SK-N-SH treated with all-trans-retinoic acid at 6 μM for 48 hours (cell line): ENCODE measurements around the gene GSAP.

ENCODE experiments used
- BACH2 ChIP-seq: fragments of 250-450 bp; sonication (Bioruptor Pico); IDR thresholded peaks from 2 replicates; pipeline ENCODE4 v1.9.0; 2021; ENCODE audit warnings: mild to moderate bottlenecking, borderline replicate concordance
- CREB5 ChIP-seq: fragments of 250-450 bp; sonication (Bioruptor Pico); IDR thresholded peaks from 2 replicates; pipeline ENCODE4 v1.5.1; 2020; ENCODE audit warnings: low read depth, mild to moderate bottlenecking, moderate library complexity
- CSDC2 ChIP-seq: fragments of 250-450 bp; sonication (Bioruptor Pico); IDR thresholded peaks from 2 replicates; pipeline ENCODE4 v1.5.0; 2020; ENCODE audit warnings: mild to moderate bottlenecking, moderate library complexity
- CSRNP3 ChIP-seq: fragments of 250-450 bp; sonication (Bioruptor Pico); IDR thresholded peaks from 2 replicates; pipeline ENCODE4 v1.5.1; 2021; ENCODE audit warnings: mild to moderate bottlenecking, moderate library complexity
- ISL1 ChIP-seq: fragments of 250-450 bp; sonication (Bioruptor Pico); IDR thresholded peaks from 2 replicates; pipeline ENCODE4 v2.1.2; 2022; ENCODE audit warnings: mild to moderate bottlenecking, moderate library complexity
- OSR1 ChIP-seq: fragments of 250-450 bp; sonication (Bioruptor Pico); IDR thresholded peaks from 2 replicates; pipeline ENCODE4 v1.8.0; 2022; ENCODE audit warnings: moderate library complexity, mild to moderate bottlenecking, inconsistent platforms
- PPARA ChIP-seq: fragments of 250-450 bp; sonication (Bioruptor Pico); IDR thresholded peaks from 2 replicates; pipeline ENCODE4 v1.5.0; 2020; ENCODE audit warnings: mild to moderate bottlenecking, borderline replicate concordance
- TOX ChIP-seq: fragments of 250-450 bp; sonication (Bioruptor Pico); IDR thresholded peaks from 2 replicates; pipeline ENCODE4 v1.8.0; 2021; ENCODE audit warnings: mild to moderate bottlenecking, moderate library complexity, borderline replicate concordance
- TSHZ2 ChIP-seq: fragments of 250-450 bp; sonication (Bioruptor Pico); IDR thresholded peaks from 2 replicates; pipeline ENCODE4 v1.5.0; 2020; ENCODE audit warnings: mild to moderate bottlenecking, moderate library complexity
- ZC3H10 ChIP-seq: fragments of 250-450 bp; sonication (Bioruptor Pico); IDR thresholded peaks from 2 replicates; pipeline ENCODE4 v1.5.1; 2021; ENCODE audit warnings: mild to moderate bottlenecking, moderate library complexity
- ZFP3 ChIP-seq: fragments of 250-450 bp; sonication (Bioruptor Pico); IDR thresholded peaks from 2 replicates; pipeline ENCODE4 v1.5.0; 2020; ENCODE audit warnings: mild to moderate bottlenecking, moderate library complexity
- ZFP30 ChIP-seq: fragments of 450-650 bp; formaldehyde crosslinking; IDR thresholded peaks from 2 replicates; pipeline ENCODE4 v1.5.0; 2022; ENCODE audit warnings: mild to moderate bottlenecking, moderate library complexity
- ZNF8 ChIP-seq: fragments of 450-650 bp; formaldehyde crosslinking; IDR thresholded peaks from 2 replicates; pipeline ENCODE4 v1.5.0; 2020; ENCODE audit warnings: mild to moderate bottlenecking, moderate library complexity
- TF ChIP-seq, protein P1 (sequence below): fragments of 250-450 bp; sonication (Bioruptor Pico); IDR thresholded peaks from 2 replicates; pipeline ENCODE4 v1.8.0; 2020; ENCODE audit warnings: mild to moderate bottlenecking, moderate library complexity, borderline replicate concordance

DNA sequence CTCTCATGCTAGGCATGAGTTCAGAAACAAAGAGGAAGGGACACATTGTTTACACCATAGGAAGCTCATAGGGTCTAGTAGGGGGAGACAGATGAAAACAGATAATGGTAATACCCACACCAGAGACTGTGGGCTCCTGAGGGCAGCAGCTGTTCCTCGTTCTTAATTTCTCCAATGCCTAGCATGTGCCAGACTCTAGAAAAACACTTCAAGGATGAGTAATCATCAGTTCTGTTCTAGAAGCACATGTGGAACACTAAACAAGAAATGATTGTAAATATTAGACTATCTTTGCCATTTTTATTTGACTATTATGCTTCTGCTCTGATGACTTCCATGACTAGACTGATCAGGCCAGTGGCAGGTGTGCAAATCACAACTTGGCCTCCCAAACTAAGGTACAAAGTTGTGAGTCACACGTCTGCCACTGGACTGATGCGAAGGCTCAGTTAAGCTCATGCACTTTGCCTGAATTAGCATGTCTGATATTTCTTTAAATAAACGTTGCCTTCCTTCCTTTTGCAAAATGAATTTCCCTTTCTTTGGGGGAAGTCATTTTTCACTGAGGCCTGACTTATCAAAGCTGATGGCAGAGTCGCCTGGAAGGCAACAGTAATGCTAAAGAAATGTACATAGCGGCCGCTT, 127.4 kb downstream of the GSAP start:
- TF ChIP-seq TOX (no peak), CSDC2 (CRISPR knock-in tag) (no peak), ZC3H10 (CRISPR knock-in tag) (no peak), CREB5 (CRISPR knock-in tag) (no peak), CSRNP3 (CRISPR knock-in tag) (no peak), ZFP3 (no peak), OSR1 (CRISPR knock-in tag) (no peak), PPARA (no peak), ISL1 (no peak), BACH2 (CRISPR knock-in tag) (no peak), ZFP30 (no peak), ZNF8 (no peak), TSHZ2 (no peak)
- TF ChIP-seq, protein P1, sequence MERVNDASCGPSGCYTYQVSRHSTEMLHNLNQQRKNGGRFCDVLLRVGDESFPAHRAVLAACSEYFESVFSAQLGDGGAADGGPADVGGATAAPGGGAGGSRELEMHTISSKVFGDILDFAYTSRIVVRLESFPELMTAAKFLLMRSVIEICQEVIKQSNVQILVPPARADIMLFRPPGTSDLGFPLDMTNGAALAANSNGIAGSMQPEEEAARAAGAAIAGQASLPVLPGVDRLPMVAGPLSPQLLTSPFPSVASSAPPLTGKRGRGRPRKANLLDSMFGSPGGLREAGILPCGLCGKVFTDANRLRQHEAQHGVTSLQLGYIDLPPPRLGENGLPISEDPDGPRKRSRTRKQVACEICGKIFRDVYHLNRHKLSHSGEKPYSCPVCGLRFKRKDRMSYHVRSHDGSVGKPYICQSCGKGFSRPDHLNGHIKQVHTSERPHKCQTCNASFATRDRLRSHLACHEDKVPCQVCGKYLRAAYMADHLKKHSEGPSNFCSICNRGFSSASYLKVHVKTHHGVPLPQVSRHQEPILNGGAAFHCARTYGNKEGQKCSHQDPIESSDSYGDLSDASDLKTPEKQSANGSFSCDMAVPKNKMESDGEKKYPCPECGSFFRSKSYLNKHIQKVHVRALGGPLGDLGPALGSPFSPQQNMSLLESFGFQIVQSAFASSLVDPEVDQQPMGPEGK = no peak
